Endothelial cell of umbilical vein (primary cell): ENCODE results near the gene TRRAP. TPM values are rescaled to one million over a fixed set of nuclear protein-coding genes. Genes with fewer than 3 reads are reported as not detected.

ENCODE experiments used
- BruUV-seq: library from RNA; stranded (reverse); fragments of 400-500 nt; replicated peaks from 2 replicates; lab custom pipeline; 2021; lab: Mats Ljungman, UMichigan
- CTCF ChIA-PET: fragments of 300-600, 350-600 bp; sonication (Branson Sonifier 250); formaldehyde crosslinking; loops from one replicate; lab custom pipeline; 2021; ENCODE audit warnings: antibody characterized with exemption, inconsistent platforms; lab: Charles Lee
- POLR2A ChIA-PET: fragments of 300-600, 350-600 bp; sonication (Branson Sonifier 250); formaldehyde crosslinking; loops from one replicate; lab custom pipeline; 2021; ENCODE audit warnings: antibody characterized with exemption, inconsistent platforms; lab: Charles Lee
- DNase-seq: peaks from one replicate; pipeline ENCODE4 v3.0.0-alpha.2; 2011; ENCODE audit warnings: low read depth, low spot score
- FAIRE-seq: peaks from 2 replicates; lab custom pipeline; 2011; peaks lifted over from hg19 to GRCh38; lab: Jason Lieb, UNC
- H2AFZ ChIP-seq: 2 replicates; pipeline ENCODE4 v1.6.0; 2012; ENCODE audit warnings: low read depth, low read length, control low read depth, inconsistent platforms
- H3K27ac ChIP-seq: 2 replicates; pipeline ENCODE4 v1.5.1; 2011; ENCODE audit warnings: low read depth, mild to moderate bottlenecking, control low read depth, low read length, moderate library complexity; ENCODE audit not compliant: insufficient read depth
- H3K27me3 ChIP-seq, 2 experiments: 2 replicates each; pipeline versions ENCODE4 v1.6.0 to v1.6.1; 2011; ENCODE audit warnings: low read length in 2 of 2, mixed read lengths in 1 of 2; ENCODE audit not compliant: control insufficient read depth in 2 of 2, insufficient read depth in 2 of 2
- H3K36me3 ChIP-seq, 2 experiments: 2 replicates in 1 of 2; 3 replicates in 1 of 2; pipeline ENCODE4 v1.5.1; 2011; ENCODE audit warnings: low read length in 2 of 2, mild to moderate bottlenecking in 1 of 2, moderate library complexity in 1 of 2; ENCODE audit not compliant: control insufficient read depth in 2 of 2, insufficient read depth in 2 of 2; ENCODE audit errors: extremely low read depth in 1 of 2
- H3K4me1 ChIP-seq: 3 replicates; pipeline ENCODE4 v1.5.1; 2011; ENCODE audit warnings: mild to moderate bottlenecking, low read length; ENCODE audit not compliant: control insufficient read depth, insufficient read depth; ENCODE audit errors: extremely low read depth
- H3K4me2 ChIP-seq: 2 replicates; pipeline ENCODE4 v1.6.1; 2011; ENCODE audit warnings: low read length, control low read depth, mixed read lengths; ENCODE audit not compliant: insufficient read depth
- H3K4me3 ChIP-seq, 3 experiments: fragments of 200-600 bp in 1 of 3; sonication (generic), shearing (Covaris generic) in 1 of 3; replicated peaks in 1 of 3; 2 replicates each; pipeline ENCODE4 v1.5.1; 2011 to 2016; ENCODE audit warnings: control low read depth in 3 of 3, low read length in 3 of 3, mild to moderate bottlenecking in 2 of 3, inconsistent platforms in 1 of 3, low read depth in 1 of 3, moderate library complexity in 1 of 3; ENCODE audit not compliant: insufficient read depth in 1 of 3
- H3K79me2 ChIP-seq: 2 replicates; pipeline ENCODE4 v1.6.0; 2012; ENCODE audit warnings: low read length, inconsistent platforms; ENCODE audit not compliant: control insufficient read depth, insufficient read depth
- H3K9ac ChIP-seq: replicated peaks from 2 replicates; pipeline ENCODE3; 2011; ENCODE audit warnings: low read length, control low read depth; ENCODE audit not compliant: insufficient read depth; ENCODE audit errors: extremely low read depth
- H3K9me1 ChIP-seq: replicated peaks from 3 replicates; pipeline ENCODE4 v1.6.0; 2011; ENCODE audit warnings: mild to moderate bottlenecking, low read length; ENCODE audit not compliant: control insufficient read depth, insufficient read depth; ENCODE audit errors: extremely low read depth
- H3K9me3 ChIP-seq: replicated peaks from 2 replicates; pipeline ENCODE4 v1.5.1; 2012; ENCODE audit warnings: low read length, inconsistent platforms; ENCODE audit not compliant: control insufficient read depth, insufficient read depth
- H4K20me1 ChIP-seq: replicated peaks from 2 replicates; pipeline ENCODE3; 2011; ENCODE audit warnings: mild to moderate bottlenecking, low read length; ENCODE audit not compliant: control insufficient read depth, insufficient read depth; ENCODE audit errors: extremely low read depth
- CTCF ChIP-seq, 2 donors: IDR thresholded peaks; 1 replicate in 1 of 2; 2 replicates in 1 of 2; pipeline ENCODE4 v1.5.1; 2011; ENCODE audit warnings: low read length in 2 of 2, mild to moderate bottlenecking in 2 of 2, moderate library complexity in 2 of 2, control low read depth in 1 of 2, inconsistent platforms in 1 of 2, low read depth in 1 of 2; ENCODE audit not compliant: insufficient read depth in 1 of 2; ENCODE audit errors: extremely low read depth in 1 of 2
- EZH2 ChIP-seq: IDR thresholded peaks from 2 replicates; pipeline ENCODE4 v1.6.1; 2012; ENCODE audit warnings: borderline replicate concordance, low read depth, mild to moderate bottlenecking, moderate library complexity, low read length, inconsistent platforms; ENCODE audit not compliant: severe bottlenecking
- FOS ChIP-seq: IDR thresholded peaks from 2 replicates; pipeline ENCODE4 v1.6.1; 2011; ENCODE audit warnings: mild to moderate bottlenecking, low read length, moderate library complexity, borderline replicate concordance; ENCODE audit not compliant: insufficient read depth
- GATA2 ChIP-seq: IDR thresholded peaks from 2 replicates; pipeline ENCODE4 v1.7.0; 2011; ENCODE audit warnings: low read depth, mild to moderate bottlenecking, moderate library complexity, mixed read lengths, low read length; ENCODE audit not compliant: insufficient read length, insufficient read depth
- JUN ChIP-seq: IDR thresholded peaks from 2 replicates; pipeline ENCODE4 v1.6.1; 2011; ENCODE audit warnings: borderline replicate concordance, low read depth; ENCODE audit not compliant: insufficient read length, insufficient read depth
- MAX ChIP-seq: IDR thresholded peaks from 2 replicates; pipeline ENCODE4 v1.6.1; 2011; ENCODE audit not compliant: insufficient read depth, insufficient read length
- MYC ChIP-seq: IDR thresholded peaks from one replicate; pipeline ENCODE4 v1.6.1; 2011; ENCODE audit warnings: mild to moderate bottlenecking, low read depth, low read length
- POLR2A ChIP-seq: IDR thresholded peaks from 2 replicates; pipeline ENCODE4 v1.6.1; 2012; ENCODE audit warnings: low read depth, mild to moderate bottlenecking, control low read depth, low read length
- POLR2AphosphoS5 ChIP-seq: IDR thresholded peaks from 2 replicates; pipeline ENCODE4 v1.6.1; 2012; ENCODE audit warnings: low read depth, mild to moderate bottlenecking, control low read depth, low read length, moderate library complexity; ENCODE audit not compliant: insufficient read depth
- dilution Hi-C: fragments of 300-500 bp; cut with MboI; formaldehyde crosslinking; loops from one replicate; pipeline ENCODE4 v1.15.0; 2019; ENCODE audit warnings: low sequenced_read_pairs; ENCODE audit not compliant: extremely low pct_ligation_motif_present
- intact Hi-C: fragments of 100-400 bp; cut with micrococcal nuclease; formaldehyde crosslinking; loops from one replicate; pipeline ENCODE4 v1.10.0; 2022
- polyA plus RNA-seq, 4 experiments: library from polyadenylated mRNA; depleted of rRNA in 3 of 4; stranded (reverse) in 3 of 4; unstranded in 1 of 4; fragments of >200 nt; gene quantifications; 2 replicates each; pipeline versions ENCODE4 v1.2.1 to v1.2.3, GENCODE V29; 2011 to 2012; ENCODE audit warnings: missing spikeins in 1 of 4
- total RNA-seq: library from RNA; stranded (reverse); gene quantifications from 2 replicates; pipeline ENCODE4 v1.2.3, GENCODE V29; 2021

The TRRAP gene
- total and polyA plus RNA-seq, 2 donors (not counting 3 experiments of a cell fraction or from before 2014, with no cell fraction given) = 21.8 to 45.8 TPM

GRCh38 chr7:99014113-99014985, 136.0 kb downstream of the TRRAP start:
- Histone ChIP-seq H3K4me2 (no peak overlapping the region), H3K36me3 (peaks cover 13 to 40% of the 10 kb centered on the region in 2 experiments), H3K79me2 (no peaks in the 10 kb centered on the region), H3K9ac (no peak overlapping the region), H3K9me3 (no peaks in the 10 kb centered on the region), H3K27ac (no peak overlapping the region), H3K9me1 (no peaks in the 10 kb centered on the region), H3K27me3 (no peaks in the 10 kb centered on the region), H3K4me3 (no peak overlapping the region), H2AFZ (no peak overlapping the region), H4K20me1 (no peaks in the 10 kb centered on the region), H3K4me1 (no peaks in the 10 kb centered on the region)
- POLR2A ChIA-PET = no interaction called here
- no peak for TF ChIP-seq JUN
- no peak for TF ChIP-seq EZH2
- no peak for TF ChIP-seq MAX
- BruUV-seq = no TSS peak
- CTCF ChIA-PET = interaction anchor here (1.6 kb wide), 1 partner anchor 16 kb away, joined by 3 read pairs; no protein-coding TSS in a partner anchor
- no peak for DNase-seq
- dilution Hi-C loops (no loop called here), intact Hi-C loops (no loop called here)
- FAIRE-seq = no peak

GRCh38 chr7:99016196-99016595, 137.9 kb downstream of the TRRAP start:
- peaks cover 10 to 33% of the 10 kb centered on the region in 2 experiments for H3K36me3 ChIP-seq
- no TSS peak for BruUV-seq
- CTCF ChIA-PET = no interaction called here

More at GRCh38 chr7:99016196-99016595, 137.9 kb downstream of the TRRAP start:
- no peak for DNase-seq
- Histone ChIP-seq H3K79me2 (no peaks in the 10 kb centered on the region), H3K9ac (no peak overlapping the region), H3K27me3 (no peaks in the 10 kb centered on the region), H3K9me1 (no peaks in the 10 kb centered on the region), H3K4me3 (no peak overlapping the region), H3K4me2 (no peak overlapping the region), H4K20me1 (no peaks in the 10 kb centered on the region), H2AFZ (no peak overlapping the region), H3K9me3 (no peaks in the 10 kb centered on the region), H3K4me1 (no peaks in the 10 kb centered on the region), H3K27ac (no peak overlapping the region)
- POLR2A ChIA-PET = no interaction called here
- intact Hi-C loops (no loop called here), dilution Hi-C loops (no loop called here)
- no peak for FAIRE-seq
- TF ChIP-seq GATA2 (no peak), MAX (no peak), FOS (no peak), CTCF (IDR thresholded peaks at IDR 0.05; ENCODE audit: extremely low read depth in 1 of 2, insufficient read depth in 1 of 2, low read depth in 1 of 2, low read length in 2 of 2) (no peak), POLR2A (no peak), MYC (no peak), POLR2AphosphoS5 (no peak), JUN (no peak), EZH2 (no peak)
